DND-41 (cell line): ENCODE measurements around the gene KCNN3.

Experiments
- EZH2 ChIP-seq: IDR thresholded peaks from 3 replicates; pipeline ENCODE4 v1.6.1; 2012; ENCODE audit warnings: borderline replicate concordance, low read depth, mild to moderate bottlenecking, moderate library complexity, low read length, inconsistent platforms; ENCODE audit not compliant: severe bottlenecking
- TF ChIP-seq, protein P1 (sequence below): IDR thresholded peaks from 2 replicates; pipeline ENCODE4 v1.5.1; 2012; ENCODE audit warnings: borderline replicate concordance, low read length, moderate library complexity, mild to moderate bottlenecking; ENCODE audit not compliant: poor library complexity, severe bottlenecking; ENCODE audit errors: extremely low read depth

DNA sequence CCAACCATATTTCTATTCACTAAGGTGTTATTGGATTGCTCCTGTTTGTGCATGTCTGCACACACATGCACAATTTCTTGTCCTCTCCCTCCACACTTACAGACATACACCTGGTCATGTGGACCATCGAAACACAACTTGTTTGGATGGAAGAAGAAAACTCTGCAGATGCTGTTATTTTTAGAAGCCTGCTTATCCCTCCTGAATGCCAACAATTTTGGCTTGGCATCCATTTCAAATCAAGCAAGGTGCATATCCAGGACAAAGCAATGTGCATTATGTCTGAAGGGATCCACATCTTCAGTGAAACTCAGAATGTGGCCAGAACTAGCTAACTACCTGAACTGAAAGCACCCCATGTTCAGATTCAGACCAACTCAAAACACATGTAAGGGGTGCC is 163.2 kb downstream of the KCNN3 start:
- TF ChIP-seq, protein P1, sequence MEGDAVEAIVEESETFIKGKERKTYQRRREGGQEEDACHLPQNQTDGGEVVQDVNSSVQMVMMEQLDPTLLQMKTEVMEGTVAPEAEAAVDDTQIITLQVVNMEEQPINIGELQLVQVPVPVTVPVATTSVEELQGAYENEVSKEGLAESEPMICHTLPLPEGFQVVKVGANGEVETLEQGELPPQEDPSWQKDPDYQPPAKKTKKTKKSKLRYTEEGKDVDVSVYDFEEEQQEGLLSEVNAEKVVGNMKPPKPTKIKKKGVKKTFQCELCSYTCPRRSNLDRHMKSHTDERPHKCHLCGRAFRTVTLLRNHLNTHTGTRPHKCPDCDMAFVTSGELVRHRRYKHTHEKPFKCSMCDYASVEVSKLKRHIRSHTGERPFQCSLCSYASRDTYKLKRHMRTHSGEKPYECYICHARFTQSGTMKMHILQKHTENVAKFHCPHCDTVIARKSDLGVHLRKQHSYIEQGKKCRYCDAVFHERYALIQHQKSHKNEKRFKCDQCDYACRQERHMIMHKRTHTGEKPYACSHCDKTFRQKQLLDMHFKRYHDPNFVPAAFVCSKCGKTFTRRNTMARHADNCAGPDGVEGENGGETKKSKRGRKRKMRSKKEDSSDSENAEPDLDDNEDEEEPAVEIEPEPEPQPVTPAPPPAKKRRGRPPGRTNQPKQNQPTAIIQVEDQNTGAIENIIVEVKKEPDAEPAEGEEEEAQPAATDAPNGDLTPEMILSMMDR, result no peak
- no peak for TF ChIP-seq EZH2
